ENCODE results near the gene NR1I3.

- TF ChIP-seq CTCF (IDR thresholded peaks at IDR 0.05): no peak
- no peak for TF ChIP-seq EZH2 (IDR thresholded peaks at IDR 0.05; ENCODE audit: borderline replicate concordance, insufficient read depth, low read depth, low read length, poor library complexity, severe bottlenecking)
Measured at GRCh38 chr1:161182214-161182613, 55.8 kb downstream of the NR1I3 start.
